ENCODE measurements around the gene LANCL3.
"Not testable (repeated sequence)": the region's sequence is repeated elsewhere in the genome, so short reads cannot be mapped to it uniquely, and the experiment has no call there.

Gene LANCL3

DNA sequence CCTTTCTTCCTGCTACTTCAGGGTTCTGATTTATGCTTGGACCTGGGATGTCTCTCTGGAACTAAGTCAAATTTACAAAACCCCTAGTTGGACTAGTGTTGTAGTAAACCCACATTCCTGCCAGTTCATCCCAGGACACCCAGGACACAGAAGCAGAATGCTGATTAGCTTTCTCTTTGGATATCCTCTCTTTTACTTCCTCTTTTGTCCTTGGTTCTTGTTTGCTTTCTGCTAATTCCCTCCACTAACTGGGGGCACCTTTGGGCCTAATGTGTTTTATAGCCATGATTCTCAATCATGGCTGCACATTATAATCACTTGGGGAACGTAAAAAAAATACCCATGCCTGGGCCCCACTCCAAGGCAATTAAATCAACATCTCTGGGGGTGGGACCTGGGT is 42.5 kb downstream of the LANCL3 start:
- DNase-seq (ENCODE audit: low read depth), result no peak

DNA sequence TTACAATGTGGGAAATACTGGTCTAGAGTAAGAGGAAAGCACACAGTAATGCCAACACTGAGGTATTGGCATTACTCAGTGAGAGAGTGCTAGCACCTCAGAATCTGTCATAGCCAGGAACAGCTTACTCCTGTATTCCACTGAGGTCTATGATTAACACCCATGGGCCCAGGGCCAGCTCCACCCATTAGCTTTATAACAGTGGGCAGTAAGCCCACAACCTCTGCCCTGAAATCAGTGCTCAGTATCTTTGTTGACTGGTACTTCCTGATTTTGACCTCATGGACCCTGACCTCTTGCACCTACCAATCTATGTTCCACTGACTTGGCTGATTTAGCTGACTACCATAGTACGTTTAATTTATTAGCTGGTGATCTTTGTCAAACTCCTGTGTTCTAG is 56.1 kb downstream of the LANCL3 start:
- no peak for DNase-seq (ENCODE audit: low read depth)

DNA sequence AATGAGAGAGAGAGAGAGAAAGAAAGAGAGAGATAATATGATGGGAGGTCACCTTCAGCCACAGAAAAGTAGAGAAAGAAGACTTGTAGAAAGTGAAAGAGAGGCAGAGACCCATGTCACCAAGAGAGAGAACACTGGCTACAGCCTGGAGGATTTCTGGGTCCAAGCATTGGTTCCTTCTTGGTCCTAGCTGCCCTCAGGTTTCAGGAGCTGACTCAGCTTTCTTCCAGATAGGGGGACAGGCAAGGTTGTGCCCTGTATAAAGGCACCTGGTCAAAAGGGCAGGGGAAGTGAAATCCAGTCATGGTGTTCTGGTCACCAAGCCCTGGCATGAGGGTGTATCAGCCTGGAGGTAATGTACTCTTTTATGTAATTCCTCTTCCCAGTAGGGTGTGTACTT is 66.6 kb downstream of the LANCL3 start:
- no peak for DNase-seq (ENCODE audit: low read depth)

DNA sequence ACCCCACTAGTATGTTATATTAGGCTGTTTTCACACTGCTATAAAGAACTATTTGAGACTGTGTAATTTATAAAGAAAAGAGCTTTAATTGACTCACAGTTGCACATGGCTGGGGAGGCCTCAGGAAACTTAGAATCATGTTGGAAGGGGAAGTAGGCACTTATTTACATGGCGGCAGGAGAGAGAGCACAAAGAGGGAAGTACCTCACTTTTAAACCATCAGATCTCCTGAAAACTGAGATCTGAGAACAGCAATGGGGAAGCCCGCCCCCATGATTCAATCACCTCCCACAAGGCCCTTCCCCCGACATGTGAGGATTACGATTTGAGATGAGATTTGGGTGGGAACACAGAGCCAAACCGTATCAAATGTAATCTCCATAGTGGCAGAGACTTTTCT is 68.7 kb downstream of the LANCL3 start:
- DNase-seq (ENCODE audit: low read depth), result no peak

DNA sequence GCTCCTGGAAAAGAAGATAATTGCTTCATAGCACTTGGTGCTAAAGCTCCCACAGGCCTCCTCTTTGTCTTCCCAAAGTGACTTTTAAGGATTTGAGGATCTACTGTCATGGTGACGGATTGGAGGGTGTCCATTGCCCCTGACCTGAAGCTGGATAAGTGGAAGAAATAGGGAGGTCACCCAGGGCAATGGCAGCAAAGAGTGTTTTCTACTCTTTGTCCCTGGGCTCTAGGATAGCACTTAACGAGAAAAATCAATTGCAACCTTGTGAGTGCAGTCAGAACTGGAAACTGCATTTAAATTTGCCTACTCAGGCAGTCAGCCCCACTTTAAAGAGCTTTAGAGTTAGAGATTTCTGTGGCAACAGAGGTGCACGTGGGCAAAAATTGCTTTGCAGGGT is 70.4 kb downstream of the LANCL3 start:
- no peak for DNase-seq (ENCODE audit: low read depth)

DNA sequence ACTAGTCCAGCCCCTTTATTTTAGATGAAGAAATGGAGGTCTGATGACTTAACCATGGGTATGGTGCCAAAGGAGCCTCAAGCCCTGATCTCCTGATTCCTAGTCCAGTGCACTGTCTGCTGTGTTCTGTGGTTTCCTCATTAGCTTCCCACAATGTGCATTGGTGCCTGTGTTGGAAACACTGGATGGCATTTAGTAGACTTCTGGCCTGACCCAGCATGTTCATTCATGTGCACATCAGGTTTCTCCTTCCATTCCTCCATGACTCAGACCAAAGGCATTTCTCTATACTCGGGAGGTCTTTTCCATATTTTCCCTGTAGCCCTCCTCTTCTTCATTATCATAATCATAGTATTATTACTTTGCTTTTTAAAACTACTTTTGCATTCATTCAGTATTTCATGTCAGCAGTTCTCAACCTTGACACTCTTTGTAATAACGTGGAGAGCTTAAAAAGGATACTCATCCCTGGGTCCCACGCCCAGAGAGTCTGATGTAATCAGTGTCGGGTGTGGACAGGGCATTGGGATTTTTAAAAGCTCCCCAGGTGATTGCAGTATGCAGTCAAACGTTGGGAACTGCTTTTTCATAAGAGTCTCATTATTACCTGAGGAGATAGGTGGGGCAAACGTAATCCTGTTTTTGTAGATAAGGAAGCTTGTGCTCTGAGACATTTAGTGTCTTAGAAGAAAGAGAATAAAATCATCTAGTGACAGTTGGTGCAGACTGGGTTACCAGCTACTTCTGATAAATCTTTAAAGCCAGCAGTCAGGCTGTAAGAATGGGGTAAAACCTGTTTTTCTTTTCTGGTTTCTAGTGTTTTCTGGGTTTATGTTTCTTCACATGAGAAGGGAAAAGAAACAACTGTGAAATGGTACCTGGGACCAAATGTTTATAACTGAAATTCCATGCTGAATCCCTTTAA is 73.2 kb downstream of the LANCL3 start:
- DNase-seq (ENCODE audit: low read depth), result no peak

DNA sequence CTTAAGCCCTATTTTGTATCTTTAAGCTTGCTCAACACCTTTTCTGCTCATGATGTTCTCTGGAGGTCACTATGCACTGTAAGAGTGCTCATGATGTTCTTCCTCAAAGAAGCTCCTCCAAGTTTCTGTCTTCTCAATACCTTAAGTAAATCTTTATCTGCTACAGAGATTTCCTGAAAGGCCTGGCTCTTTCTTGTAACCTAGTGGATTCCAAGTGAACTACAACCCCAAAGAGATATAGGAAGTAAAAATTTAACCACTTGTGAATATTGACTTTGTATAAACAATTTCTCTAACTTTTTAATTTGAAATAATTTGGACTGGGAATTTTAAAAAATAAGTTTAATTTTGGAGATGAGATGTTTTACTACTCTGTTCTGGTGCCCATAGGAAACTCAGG is 74.8 kb downstream of the LANCL3 start:
- DNase-seq (ENCODE audit: low read depth), result no peak

DNA sequence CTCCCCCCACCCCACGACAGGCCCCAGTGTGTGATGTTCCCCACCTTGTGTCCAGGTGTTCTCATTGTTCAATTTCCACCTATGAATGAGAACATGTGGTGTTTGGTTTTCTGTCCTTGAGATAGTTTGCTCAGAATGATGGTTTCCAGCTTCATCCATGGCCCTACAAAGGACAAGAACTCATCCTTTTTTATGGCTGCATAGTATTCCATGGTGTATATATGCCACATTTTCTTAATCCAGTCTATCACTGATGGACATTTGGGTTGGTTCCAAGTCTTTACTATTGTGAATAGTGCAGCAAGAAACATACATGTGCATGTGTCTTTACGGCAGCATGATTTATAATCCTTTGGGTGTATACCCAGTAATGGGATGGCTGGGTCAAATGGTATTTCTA is 79.4 kb downstream of the LANCL3 start:
- not testable (repeated sequence) for DNase-seq (ENCODE audit: low read depth)

DNA sequence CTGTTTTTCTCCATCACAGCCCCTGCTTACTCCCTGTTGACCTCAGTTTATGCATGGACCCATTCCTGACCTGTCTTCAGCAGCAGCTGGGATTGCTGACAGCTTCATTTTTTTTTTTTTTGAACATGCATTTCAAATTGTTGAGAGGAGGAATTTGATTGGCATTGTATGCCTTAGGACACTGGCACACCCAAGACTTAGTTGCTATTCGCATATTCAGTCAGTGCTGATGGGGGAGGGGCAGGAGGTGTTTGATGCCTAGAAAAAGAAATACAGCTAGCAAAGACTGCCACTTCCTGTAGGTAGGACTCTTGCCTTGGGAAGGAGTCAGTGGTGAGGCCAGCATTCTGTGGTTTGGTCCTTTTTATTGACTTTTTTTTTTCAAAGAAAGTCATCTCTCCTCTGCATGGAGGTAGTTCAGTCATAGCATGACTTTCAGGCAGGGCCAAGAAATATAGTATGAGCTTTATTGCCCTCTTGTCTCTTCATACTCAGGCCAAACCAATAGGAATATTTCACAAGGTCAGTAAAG is 80.5 kb downstream of the LANCL3 start:
- no peak for DNase-seq (ENCODE audit: low read depth)

DNA sequence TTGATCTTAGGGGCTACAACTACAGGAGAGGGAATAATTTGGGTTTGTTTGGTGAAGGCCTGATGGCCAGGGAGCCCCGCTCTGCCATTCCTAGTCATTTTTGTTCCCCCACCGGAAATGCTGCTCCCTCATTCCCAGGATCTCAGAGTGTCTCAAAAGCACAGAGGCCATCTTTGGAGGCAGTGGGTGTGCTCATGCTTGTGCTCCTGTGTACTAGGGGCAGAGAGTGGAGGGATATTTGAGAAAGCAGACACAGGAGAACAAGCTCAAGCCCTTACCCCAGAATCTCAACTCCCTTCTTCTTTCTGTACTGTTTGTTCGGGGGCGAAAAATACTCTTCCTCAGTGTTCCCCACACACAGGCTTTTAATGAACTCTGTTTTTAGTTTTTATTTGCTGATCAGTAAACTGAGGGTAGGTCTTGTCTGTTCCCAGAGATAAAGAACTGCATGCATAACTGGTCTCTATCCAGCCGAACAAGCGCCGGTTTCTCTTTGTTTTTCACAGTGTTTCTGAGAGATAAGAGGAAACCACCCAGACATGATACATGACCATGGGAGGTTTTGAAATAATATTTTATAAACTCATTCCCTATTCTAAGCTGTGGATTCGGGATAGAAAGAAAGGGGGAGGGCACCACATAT is 81.2 kb downstream of the LANCL3 start:
- no peak for DNase-seq (ENCODE audit: low read depth)

DNA sequence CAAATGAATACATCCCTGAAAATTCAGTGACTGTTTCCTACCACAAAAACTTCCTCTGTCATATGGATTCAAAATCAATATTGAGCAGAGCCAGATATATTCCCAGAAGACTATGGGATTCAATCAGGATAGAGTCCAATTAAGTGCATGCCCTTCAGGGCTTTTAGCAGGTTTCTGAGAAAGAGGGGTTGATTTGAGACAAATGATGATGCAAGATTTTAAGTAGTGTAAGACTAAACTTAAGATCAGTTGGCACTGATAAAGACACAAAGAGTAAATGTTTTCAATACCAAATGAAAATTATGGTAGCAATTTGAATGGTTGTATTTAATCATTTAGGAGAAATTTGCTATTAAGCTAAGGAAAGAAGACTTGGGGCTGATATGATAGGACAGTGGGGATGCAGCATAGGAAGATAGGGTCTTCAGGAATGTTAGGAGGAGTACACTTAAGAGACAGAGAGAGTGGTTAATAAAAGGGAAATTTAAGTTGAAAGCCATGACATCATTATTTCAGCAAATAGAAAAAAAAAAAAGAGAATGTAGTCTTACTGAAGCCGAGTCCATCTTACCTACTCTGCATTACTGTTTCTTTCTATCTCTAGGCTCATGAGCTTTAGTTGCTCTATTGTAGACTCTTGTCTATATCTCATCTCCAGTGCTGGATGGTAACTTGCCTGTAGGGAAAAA is 82.1 kb downstream of the LANCL3 start:
- no peak for DNase-seq (ENCODE audit: low read depth)

DNA sequence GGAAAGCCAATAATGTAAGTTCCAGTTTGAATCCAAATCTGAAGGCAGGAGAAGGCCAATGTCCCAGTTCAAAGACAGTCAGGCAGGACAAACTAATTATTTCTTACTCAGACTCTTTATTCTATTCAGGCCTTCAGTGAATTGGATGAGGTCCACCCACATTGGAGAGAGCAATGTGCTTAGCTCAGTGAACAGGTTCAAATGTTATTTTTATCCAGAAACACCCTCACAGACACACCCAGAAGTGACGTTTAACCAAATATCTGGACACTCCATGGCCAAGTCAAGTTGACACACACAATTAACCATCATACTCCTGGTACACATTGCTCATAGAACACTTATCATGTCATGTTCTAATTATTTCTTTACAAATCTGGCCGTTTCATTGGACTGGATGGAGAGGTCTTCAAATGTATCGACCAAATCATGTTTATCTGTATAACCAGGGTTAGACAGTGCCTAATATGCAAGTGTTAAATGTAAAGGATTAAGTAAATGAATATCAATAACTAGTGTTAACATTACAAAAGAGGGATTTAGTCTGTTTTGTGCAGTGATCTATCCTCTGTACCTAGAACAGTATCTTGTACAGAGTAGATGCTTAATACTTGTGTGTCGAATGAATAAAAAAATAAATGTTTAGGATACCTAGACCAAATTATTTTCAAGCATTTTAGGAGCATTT is 87.0 kb downstream of the LANCL3 start:
- DNase-seq (ENCODE audit: low read depth), result no peak

DNA sequence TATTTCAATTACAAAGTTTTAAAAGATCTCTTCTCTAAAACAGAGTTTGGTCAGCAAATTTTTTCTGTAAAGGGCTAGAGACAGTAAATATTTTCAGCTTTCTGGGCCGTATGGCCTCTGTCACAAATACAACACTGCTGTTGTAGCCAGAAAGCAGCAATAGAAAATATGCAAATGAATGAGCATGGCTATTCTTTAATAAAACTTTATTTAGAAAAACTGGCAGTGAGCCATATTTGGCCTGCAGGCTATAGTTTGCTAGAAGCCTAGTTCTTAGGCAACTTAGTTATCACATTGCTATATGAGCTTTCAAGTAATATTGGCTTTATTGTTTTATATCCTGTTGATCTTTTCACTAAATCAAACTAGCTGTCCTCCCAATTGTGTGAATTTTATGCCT is 87.6 kb downstream of the LANCL3 start:
- DNase-seq (ENCODE audit: low read depth), result no peak

DNA sequence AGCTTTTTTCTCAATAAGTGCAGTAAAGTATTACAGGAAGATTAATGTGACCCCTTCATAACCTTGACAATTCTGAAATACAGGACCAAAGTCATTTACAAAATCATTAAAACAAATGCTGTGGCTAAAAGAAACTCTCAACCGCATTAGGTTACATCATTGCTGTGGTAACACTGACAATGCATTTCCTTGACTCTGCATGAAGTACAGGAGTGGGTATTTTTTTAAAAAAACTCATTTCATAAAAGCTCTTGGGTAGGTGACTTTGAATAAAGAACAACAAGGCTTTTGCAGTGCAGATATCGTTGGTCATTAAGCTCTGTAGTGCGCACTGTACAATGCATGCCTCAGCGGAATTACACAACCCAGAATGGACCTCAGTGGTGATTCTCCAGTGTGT is 90.7 kb downstream of the LANCL3 start:
- no peak for DNase-seq (ENCODE audit: low read depth)

DNA sequence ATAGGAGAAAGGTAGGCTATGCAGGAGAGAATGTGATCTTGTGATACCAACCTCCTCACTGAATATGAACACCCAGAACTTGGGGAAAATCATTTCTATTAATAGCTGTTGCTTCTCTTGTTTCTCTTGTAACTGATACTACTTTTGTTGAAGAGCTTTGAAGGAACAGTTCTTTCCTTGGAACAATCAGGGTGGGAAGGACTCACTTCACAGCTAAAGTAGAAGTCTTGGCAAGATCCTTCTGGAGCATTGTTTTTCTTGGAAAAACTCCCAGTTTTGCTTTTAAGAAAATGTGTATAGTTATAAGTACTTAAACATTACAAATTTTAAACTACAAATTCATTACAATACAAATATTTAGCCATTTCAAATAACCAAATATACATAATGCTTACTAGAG is 95.1 kb downstream of the LANCL3 start:
- DNase-seq (ENCODE audit: low read depth), result no peak

DNA sequence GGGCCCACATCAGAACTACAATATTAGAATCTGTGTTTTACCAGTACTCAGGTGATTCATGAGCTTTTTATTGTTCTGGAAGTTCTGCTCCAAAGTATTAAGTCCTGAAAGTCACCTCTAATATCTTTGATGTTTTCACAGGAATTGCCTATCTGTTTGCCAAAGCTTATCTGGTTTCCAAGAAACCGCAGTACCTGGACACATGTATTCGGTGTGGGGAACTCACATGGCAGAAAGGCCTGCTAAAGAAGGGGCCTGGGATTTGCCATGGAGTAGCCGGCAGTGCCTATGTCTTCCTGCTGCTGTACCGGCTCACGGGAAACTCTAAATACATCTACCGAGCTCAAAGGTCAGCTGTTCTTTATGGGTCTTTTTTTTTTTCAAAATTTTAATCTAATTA is 95.7 kb downstream of the LANCL3 start:
- DNase-seq (ENCODE audit: low read depth), result no peak

DNA sequence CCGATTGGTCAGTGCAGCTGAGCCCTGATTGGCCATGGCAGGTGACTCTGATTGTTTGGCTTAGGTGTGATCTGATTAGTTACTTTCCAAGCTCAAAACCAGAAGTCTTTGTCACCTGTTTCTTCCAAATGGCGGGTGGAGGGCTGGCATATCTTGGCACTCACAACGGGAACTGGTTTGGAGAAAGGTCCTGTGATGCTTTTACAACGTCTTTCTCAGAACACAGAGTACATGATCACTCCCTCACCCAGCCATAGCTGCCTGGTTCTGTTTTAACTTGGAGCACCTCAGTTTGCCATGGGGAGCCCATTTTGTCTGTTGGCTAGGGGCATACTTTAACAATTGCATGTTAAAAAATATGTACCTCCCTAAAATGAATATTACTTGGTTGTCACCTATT is 101.1 kb downstream of the LANCL3 start:
- no peak for DNase-seq (ENCODE audit: low read depth)

DNA sequence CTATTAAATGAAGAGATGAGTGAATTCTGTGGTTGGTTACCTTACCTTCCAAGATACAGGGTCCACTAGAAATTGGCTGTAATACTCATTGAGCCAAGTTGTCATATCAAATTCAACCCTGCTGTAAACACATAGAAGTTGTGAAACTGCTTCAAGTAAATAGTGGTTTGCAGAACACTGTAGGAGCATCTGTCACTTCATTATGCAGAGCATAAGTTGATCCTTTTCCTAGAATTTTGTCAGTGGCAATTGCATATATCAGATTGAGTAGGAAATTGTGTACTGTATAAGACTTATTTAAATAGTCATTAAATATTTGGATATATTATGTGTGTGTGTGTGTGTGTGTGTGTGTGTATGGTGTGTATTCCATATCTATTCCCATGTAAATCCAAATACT is 105.3 kb downstream of the LANCL3 start:
- DNase-seq (ENCODE audit: low read depth), result no peak

DNA sequence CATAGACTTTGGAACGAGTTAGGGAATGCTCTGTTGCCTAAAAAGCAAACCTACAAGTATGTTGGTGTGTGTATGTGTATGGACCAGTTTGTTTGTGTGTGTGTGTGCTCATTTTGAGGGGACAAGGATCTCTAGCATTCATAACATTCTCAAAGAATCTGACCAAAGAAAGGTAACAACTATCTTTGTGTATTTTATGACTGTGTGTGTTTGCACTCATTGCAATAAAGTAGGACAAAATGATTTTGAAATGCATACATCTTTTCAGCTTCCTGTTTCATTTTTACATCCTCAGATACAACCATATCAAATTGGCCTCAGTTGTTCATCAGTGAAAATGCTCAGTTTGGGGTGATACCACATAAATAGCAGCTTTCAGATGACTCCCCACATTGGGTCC is 105.8 kb downstream of the LANCL3 start:
- no peak for DNase-seq (ENCODE audit: low read depth)

DNA sequence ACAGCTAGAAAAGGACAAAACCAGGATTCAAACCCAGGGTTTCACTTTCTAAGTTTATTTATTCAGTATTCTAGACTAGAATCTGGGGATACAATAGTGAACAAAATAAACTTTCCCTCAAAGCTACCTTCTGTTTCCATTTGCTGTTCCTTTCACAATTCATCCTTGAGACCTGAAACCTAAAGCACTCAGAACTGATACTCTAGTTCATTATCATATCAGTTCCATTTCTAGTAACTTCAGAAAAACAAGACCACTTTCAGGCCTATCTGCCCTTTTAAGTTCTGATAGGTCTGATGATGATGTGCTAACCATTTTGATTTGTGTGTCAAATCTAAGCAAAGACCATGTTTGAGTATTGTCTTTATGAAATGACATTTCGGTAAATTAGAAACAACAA is 106.3 kb downstream of the LANCL3 start:
- DNase-seq (ENCODE audit: low read depth), result no peak

DNA sequence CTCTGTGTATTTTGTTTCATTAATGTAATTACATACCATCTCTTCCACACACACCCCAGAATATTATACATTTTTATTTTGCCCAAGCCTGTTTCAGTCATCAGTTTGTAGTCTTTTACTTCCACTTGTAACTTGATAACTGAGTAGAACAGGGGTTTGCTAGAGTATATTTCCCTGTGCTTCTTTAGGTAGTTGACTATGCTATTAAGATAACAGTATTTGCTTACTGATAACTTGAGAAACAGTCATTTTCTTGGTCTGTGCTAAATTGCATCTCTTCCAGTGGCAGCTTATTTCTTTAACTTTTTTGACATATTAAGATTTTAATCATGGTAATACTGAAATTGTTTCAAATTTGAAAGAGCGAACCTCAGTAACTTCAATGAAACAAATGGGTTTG is 107.1 kb downstream of the LANCL3 start:
- DNase-seq (ENCODE audit: low read depth), result no peak

DNA sequence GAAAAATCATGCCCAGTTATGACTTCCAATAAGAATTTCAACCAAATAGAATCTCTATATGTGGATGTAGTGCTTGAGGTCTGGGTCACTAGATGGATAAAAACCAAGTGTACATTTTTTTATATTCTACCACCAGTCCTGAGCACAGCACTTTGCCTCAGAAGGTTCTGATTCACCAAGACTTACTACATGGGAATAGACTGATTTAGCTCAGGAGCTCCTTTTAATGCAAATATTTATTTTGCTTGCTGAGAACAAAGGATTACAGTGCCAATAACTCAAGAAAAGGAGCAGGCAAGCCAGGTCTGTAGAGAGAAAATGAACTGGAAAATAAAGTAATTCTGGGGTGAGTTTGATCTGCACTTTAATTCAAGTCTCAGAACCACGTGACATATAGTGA is 107.8 kb downstream of the LANCL3 start:
- no peak for DNase-seq (ENCODE audit: low read depth)
